Measurements from ENCODE around the gene RAMP3. TPM values are rescaled to one million over a fixed set of nuclear protein-coding genes. Genes with fewer than 3 reads are reported as not detected.

The RAMP3 gene
- total RNA-seq, 1 donor from 2014 or later = not detected

DNA sequence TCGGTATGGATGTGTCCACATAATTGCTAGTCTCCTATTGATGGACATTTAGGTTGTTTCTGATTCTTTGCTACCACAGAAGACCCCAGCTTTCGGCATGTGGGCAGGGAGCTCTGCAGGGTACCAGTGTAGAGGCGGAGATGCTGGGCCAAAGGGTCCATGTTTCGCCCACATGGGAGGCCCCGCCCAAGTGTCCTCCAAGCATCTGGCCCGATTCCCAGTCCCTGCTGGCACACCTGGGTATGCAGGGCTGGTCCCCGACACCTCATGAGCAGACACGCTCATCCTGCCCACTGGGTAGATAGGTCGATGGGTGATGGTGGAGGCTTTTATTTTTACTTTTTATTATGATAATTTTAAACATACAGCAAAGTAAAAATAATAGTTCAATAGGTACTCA lies 26.7 kb upstream of the RAMP3 start:
- intact Hi-C loops (cut with micrococcal nuclease) = no loop called here

GRCh38 chr7:45131891-45132290 lies 25.7 kb upstream of the RAMP3 start:
- intact Hi-C loops (cut with micrococcal nuclease) = no loop called here

GRCh38 chr7:45132708-45133320 lies 24.8 kb upstream of the RAMP3 start:
- intact Hi-C loops (cut with micrococcal nuclease) = no loop called here

- intact Hi-C loops (cut with micrococcal nuclease) = no loop called here
Observed at GRCh38 chr7:45133352-45133751, 24.2 kb upstream of the RAMP3 start.

- intact Hi-C loops (cut with micrococcal nuclease) = no loop called here
Observed at GRCh38 chr7:45133877-45134276, 23.7 kb upstream of the RAMP3 start.

- intact Hi-C loops (cut with micrococcal nuclease) = loop anchor here (1.0 to 5.0 kb wide), 13 partner anchors 25 to 895 kb away; partner anchors contain the start of genes H2AZ2, MYO1G, PPIA and TBRG4
Observed at GRCh38 chr7:45136106-45137060, 21.2 kb upstream of the RAMP3 start.

DNA sequence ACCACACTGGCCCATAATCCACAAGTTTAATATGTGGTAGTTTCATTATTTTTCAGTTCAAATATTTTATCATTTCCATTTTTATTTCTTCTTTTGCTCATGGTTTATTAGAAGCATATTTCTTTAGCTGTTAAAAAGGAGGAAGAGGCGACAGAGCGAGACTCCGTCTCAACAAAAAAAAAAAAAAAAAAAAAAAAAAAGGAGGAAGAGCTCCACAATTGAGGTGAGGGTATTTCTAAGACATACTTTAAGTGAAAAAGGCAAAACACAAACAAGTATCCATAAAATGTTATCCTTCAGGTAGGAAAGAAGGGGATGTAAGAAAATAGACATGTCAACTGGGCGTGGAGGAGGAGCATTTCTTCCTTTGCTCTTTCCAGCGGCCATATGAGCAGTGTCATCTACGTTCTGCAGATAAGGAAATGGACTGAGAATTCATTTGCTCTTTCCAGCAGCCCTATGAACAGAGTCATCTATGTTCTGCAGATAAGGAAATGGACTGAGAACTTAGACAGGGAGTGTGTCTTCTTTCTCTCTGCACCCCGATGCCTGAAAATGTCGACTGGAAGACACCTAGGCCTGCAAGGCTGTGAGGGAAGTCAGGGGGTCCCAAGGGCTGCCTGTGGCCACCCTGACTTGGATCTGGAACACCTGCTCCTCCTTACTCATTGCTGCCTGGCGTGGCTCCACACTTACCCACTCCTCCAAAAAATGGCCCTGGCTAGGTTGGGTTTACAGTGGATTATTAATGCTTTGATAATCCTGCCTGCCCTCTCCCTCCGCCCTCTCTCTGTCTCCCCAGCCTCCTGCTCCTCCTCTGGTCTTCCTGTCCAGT lies 18.9 kb upstream of the RAMP3 start:
- intact Hi-C loops (cut with micrococcal nuclease) = loop anchor here (5.0 kb wide), 1 partner anchor 41 kb away; no protein-coding TSS in a partner anchor

DNA sequence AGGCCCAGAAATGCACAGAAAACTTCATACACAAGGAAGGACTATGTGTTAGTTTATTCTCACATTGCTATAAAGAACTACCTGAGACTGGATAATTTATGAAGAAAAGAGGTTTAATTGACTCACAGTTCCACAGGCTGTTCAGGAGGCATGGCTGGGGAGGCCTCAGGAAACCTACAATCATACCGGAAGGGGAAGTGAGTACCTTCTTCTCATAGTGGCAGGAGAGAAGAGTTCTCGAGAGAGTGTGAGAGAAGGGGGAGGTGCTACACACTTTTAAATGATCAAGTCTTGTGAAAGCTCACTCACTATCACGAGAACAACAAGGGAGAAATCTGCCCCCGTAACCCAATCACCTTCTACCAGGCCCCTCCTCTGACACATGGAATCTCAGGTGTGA lies 16.8 kb upstream of the RAMP3 start:
- intact Hi-C loops (cut with micrococcal nuclease) = no loop called here

DNA sequence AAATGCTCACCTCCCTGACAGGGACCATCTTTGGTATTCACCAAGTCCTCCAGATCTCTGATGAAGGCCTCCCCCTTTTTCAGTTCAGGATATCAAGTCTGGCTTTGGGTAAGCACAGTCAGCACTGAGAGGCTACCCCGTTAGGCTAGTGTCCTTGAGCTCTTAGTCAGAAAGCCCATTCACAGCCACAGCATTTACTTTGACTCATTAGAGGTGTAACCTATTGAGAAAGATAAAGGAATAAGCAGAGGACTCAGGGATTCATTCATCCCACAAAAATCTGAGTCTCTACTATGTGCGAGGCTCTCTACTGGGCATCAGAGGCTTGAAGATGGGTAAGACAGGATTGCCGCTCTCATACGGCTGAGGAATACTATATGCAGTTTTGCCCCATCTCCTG lies 14.0 kb upstream of the RAMP3 start:
- intact Hi-C loops (cut with micrococcal nuclease) = no loop called here

DNA sequence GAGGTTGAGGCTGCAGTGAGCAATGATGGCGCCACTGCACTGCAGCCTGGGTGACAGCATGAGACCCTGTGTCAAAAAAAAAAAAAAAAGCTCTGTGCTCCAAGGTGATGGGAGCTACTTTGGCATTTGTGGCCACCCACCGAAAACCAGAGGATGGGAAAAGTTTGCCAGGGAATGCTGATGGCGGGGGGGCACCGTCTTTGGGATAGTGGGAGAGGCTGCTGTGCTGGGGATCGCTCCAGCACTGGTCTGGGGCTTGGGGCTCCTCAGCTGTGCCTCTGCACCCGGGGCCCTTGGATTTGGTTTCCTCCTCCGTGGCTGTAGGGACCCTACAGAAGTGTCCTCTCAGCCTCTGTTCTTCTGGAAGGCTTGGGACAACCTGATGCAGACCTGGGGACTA lies 11.7 kb upstream of the RAMP3 start:
- intact Hi-C loops (cut with micrococcal nuclease) = no loop called here

DNA sequence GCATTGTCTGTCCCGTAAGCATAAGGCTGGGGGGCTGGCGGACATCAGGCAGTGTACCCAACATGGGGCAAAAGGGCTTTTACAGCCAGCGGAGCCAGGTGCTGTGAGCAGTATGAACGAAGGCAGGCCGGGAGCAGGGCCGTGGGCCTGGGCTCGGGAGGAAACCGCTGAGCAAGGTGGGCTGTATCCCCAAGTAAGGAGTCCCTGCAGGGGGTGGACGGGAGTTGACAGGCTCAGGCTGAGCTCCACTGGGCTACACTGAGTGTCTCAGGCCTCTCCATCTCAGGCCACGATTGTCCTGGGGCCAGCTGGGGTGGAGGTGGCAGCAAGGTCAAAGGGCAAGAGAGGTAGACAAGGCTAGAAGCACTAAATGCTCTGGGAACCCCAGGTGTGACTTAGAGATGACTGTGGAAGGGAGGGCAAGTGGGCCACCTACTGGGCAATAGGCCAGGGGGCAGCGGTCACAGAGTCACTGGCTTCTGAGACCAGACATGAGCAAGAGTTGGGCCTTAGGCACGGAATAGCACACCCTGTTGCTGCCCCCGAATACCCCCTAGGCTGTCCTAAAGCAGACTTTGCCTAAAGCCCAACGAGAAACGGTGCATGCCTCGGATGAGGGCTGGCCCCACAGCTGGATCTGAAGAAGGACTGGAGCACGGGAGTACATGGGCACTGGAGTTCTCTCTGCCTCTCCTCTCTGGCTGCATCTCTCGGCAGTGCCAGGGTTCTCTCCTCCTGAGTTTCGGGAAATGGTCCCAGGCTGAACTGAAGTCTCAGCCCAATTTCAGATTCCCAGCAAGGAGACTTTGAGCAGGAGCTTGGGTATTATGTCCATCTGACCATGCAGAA lies 10.8 kb upstream of the RAMP3 start:
- intact Hi-C loops (cut with micrococcal nuclease) = no loop called here

DNA sequence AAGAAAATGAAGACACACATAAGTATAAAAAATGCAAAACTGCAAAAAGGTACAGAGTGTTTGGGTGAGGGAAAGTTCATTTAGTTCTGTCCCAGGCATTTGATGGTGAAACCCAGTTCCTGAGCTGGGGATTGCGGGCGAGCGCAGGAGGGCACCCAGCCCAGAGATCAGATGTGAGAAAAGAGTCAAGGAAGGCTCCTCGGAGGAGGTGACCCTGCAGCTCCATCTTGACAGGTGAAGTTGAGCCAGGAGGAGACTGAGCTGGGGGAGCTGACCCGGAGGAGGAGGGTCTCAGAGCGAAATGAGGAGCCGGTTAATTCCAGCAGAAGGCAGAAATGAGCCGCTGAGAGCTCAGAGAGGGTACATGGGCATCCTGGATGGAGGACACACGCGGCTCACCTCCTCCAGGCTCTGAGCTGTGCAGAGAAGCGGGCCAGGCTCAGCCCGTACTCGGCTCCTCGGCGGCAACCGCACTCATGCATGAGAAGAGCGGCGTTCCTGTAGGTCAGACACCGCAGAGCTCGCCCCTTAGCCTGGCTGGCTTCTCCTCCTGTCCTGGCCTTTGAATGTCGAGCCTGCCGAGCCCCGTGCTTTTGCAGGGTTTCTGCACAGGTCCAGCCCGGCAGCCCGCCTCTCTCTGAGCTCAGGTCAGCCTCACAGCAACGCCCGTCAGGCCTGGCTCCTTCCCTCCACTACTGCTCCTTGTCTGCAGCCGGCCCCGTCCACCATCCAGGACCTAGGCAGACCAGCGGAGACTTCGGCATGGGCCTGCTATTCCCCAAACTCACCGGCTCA lies 9.5 kb upstream of the RAMP3 start:
- intact Hi-C loops (cut with micrococcal nuclease) = no loop called here

- intact Hi-C loops (cut with micrococcal nuclease) = no loop called here
Observed at GRCh38 chr7:45148653-45148973, 9.0 kb upstream of the RAMP3 start.

DNA sequence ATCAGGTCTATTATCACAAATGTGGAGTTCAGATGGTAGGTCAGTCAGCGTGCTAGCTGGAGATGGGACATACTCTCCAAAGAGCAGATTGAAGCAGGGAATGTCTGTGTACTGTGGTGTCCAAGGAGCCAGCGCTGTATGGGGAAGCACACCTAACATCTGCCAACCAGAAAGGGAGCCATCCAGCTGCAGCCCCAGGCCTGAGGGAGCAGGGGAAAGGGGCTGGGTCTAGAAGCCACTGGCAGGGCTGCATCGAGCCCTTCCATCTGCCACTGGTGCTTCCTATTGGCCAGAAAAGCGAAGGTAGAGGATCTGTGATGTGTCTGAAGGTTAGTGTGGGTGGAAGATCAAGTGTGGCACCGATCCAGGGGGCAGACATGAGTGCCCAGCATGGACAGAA lies 8.0 kb upstream of the RAMP3 start:
- intact Hi-C loops (cut with micrococcal nuclease) = no loop called here

DNA sequence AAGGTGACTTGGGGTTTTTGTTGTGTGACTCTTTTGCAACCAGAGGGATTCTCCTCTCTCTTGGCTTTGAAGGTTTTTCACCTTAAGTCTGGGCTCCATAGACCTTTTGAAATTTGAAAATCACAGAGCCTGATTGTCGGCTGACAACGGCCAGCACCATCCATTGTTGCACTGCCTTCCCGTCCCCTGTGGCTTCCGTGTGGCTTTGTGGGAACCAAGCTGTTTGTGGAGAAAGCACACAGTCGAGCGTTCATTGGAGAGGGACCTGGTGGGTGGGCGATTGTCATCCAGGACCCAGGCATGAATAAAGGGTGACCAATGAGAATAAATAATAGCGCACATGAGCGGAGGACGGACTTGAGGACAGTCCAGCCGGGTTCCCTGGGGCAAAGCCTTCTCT lies 7.4 kb upstream of the RAMP3 start:
- intact Hi-C loops (cut with micrococcal nuclease) = no loop called here

GRCh38 chr7:45151131-45151684 lies 6.4 kb upstream of the RAMP3 start:
- intact Hi-C loops (cut with micrococcal nuclease) = no loop called here

DNA sequence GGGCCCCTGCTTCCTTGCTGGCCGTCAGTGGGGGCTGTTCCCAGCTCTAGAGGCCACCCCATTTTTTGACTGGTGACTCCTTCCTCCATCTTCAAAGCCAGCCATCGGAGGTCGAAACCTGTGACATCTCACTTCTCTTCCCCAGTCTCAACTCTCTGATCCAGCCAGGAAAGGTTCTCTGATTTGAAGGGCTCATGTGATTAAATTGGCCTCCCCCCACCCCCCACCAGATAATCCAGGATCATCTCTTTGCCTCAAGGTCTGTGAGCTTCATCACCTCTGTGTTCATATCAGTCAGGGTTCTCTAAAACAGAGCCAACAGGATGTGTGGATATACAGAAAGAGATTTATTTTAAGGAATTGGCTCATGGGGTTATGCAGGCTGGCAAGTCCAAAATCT lies 5.6 kb upstream of the RAMP3 start:
- intact Hi-C loops (cut with micrococcal nuclease) = no loop called here

DNA sequence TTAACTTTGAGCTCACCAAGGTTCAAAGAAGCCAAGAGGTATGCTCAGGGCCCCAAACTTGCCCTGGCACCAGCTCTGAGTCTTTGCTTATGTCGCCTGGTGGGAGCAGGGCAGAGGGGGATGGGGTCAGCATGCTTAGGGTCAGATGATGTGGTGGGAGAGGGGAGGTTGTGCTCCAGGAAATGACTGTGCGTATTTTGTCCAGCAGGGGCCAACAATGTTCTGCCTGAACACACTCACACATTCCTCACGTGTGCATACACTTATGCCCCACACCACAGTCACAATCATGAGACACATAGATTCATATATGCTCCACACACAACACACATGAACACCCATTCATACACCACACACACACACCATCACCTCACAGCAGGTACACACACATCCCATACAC lies 4.4 kb upstream of the RAMP3 start:
- intact Hi-C loops (cut with micrococcal nuclease) = no loop called here

GRCh38 chr7:45153861-45154260 lies 3.7 kb upstream of the RAMP3 start:
- intact Hi-C loops (cut with micrococcal nuclease) = loop anchor here (1.0 to 2.0 kb wide), 2 partner anchors 51 to 106 kb away; no protein-coding TSS in a partner anchor
